Measurements from ENCODE around the gene DPP6. TPM values are rescaled to one million over a fixed set of nuclear protein-coding genes. Genes with fewer than 3 reads are reported as not detected.

DPP6 gene
- total RNA-seq, 4 donors from 2014 or later: 0.30 to 11.8 (median 10.7) TPM

DNA sequence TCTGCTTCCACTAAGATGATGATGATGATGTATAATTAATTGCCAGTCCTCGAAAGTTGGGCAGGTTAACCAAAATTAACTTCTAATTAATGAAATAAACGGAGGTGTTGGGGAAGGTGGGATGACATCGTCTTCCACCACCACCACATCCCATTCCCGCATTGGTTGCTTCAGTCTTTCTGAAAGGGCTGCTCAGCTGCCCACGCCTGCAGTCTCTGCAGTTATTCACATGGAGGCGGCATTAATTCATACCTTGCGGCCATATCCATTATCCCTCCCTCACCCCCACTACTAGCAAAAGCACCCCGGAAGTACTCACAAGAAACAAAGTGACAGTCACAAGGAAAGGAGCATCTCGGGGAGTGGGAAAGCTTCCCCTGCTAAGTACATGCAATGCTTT lies 387.9 kb downstream of the DPP6 start:
- DNase-seq (ENCODE audit: low spot score in 2 of 2): no peak
- Histone ChIP-seq H3K27me3 (no peaks in the 10 kb centered on the region), H3K4me3 (no peak overlapping the region), H3K4me1 (no peaks in the 10 kb centered on the region), H3K9me3 (no peaks in the 10 kb centered on the region), H3K27ac (no peak overlapping the region), H3K36me3 (no peaks in the 10 kb centered on the region)
- TF ChIP-seq POLR2A (IDR thresholded peaks at IDR 0.05) (no peak), EP300 (IDR thresholded peaks at IDR 0.05) (no peak)
- TF ChIP-seq, protein P1, sequence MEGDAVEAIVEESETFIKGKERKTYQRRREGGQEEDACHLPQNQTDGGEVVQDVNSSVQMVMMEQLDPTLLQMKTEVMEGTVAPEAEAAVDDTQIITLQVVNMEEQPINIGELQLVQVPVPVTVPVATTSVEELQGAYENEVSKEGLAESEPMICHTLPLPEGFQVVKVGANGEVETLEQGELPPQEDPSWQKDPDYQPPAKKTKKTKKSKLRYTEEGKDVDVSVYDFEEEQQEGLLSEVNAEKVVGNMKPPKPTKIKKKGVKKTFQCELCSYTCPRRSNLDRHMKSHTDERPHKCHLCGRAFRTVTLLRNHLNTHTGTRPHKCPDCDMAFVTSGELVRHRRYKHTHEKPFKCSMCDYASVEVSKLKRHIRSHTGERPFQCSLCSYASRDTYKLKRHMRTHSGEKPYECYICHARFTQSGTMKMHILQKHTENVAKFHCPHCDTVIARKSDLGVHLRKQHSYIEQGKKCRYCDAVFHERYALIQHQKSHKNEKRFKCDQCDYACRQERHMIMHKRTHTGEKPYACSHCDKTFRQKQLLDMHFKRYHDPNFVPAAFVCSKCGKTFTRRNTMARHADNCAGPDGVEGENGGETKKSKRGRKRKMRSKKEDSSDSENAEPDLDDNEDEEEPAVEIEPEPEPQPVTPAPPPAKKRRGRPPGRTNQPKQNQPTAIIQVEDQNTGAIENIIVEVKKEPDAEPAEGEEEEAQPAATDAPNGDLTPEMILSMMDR (IDR thresholded peaks at IDR 0.05): no peak
- 90% methylated on average over 9 of the region's 9 CpGs for WGBS

DNA sequence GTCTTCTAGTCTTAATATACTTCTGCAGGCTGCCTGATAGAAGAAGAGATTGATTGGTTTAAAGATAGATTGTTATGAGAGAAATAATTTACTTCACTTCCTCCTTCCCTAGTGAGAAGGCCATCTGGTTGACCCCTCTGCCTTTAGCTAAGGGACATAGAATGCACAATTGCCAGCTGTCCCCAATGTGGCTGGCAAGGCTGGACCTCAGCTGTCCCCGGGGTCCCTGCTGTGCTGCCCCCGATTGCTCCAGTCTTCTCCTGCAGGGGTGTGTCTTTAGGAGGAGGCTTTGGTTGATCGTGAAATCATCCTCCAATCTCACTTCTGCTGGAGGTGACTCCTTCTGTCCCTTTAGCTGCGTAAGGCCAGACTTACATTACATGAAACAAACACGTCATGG lies 388.5 kb downstream of the DPP6 start:
- TF ChIP-seq EP300 (IDR thresholded peaks at IDR 0.05) (no peak), POLR2AphosphoS5 (IDR thresholded peaks at IDR 0.05) (no peak), POLR2A (IDR thresholded peaks at IDR 0.05) (no peak)
- TF ChIP-seq, protein P1 (IDR thresholded peaks at IDR 0.05): no peak
- H3K27ac ChIP-seq: no peak overlapping the region
- no peaks in the 10 kb centered on the region for H3K4me1 ChIP-seq
- no peaks in the 10 kb centered on the region for H3K36me3 ChIP-seq
- no peak overlapping the region for H3K4me3 ChIP-seq
- DNase-seq (ENCODE audit: low spot score in 2 of 2): no peak
- H3K27me3 ChIP-seq: no peaks in the 10 kb centered on the region
- H3K9me3 ChIP-seq: no peaks in the 10 kb centered on the region
- WGBS: 82% methylated on average over 5 of the region's 5 CpGs

DNA sequence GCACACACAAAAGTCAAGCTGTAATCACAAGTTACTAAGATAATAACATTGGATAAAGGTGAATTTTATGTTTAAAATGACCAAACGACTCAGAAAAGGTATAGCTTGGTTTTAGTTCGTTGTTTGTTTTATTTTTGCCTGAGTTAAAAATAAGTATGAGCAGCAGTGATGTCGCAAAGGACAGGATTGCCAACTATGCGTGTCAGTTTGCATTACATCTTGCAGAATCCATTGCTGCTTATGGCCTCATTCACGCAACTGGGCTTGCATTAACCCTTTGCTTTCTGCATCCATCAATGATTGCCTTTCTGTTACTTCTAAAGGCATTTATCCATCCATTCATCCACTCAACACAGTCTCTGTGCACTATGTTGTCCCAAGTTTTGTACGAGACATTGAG lies 389.6 kb downstream of the DPP6 start:
- WGBS: 52% methylated on average over 6 of the region's 6 CpGs

DNA sequence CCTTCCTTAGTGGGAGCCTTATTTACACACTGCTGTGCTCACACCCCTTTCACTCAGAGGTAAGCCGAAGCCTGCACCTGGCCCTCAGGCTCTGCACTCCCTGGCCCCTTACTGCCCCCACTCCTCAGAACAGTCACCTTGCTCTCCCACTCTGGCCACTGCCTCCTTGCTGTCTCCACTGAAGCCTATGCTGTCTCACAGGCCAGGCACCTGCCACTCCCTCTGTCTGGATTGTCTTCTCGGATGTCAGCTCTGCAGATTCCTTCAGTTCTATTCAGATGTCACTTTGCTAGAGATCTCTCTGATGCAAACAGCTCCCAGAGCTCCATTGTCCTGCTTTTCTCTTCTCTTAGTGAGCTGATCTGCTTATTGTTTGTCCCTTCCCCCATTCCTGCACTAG lies 390.7 kb downstream of the DPP6 start:
- H3K27me3 ChIP-seq: no peaks in the 10 kb centered on the region
- 44% methylated on average over 2 of the region's 2 CpGs for WGBS
- H3K9me3 ChIP-seq: peaks cover 5% of the 10 kb centered on the region
- TF ChIP-seq POLR2A (IDR thresholded peaks at IDR 0.05): no peak
- TF ChIP-seq, protein P1 (IDR thresholded peaks at IDR 0.05): no peak
- TF ChIP-seq POLR2AphosphoS5 (IDR thresholded peaks at IDR 0.05): no peak
- no peak for TF ChIP-seq EP300 (IDR thresholded peaks at IDR 0.05)
- no peaks in the 10 kb centered on the region for H3K4me1 ChIP-seq
- no peak for DNase-seq (ENCODE audit: low spot score in 2 of 2)
- no peak overlapping the region for H3K27ac ChIP-seq
- no peak overlapping the region for H3K4me3 ChIP-seq
- H3K36me3 ChIP-seq: no peaks in the 10 kb centered on the region

More for the DNA sequence above, 389.6 kb downstream of the DPP6 start:
- Histone ChIP-seq H3K27me3 (no peaks in the 10 kb centered on the region), H3K9me3 (peaks cover 5% of the 10 kb centered on the region), H3K27ac (no peak overlapping the region), H3K4me3 (no peak overlapping the region), H3K36me3 (no peaks in the 10 kb centered on the region), H3K4me1 (no peaks in the 10 kb centered on the region)
- no peak for TF ChIP-seq POLR2A (IDR thresholded peaks at IDR 0.05)
- no peak for TF ChIP-seq POLR2AphosphoS5 (IDR thresholded peaks at IDR 0.05)
- no peak for DNase-seq (ENCODE audit: low spot score in 2 of 2)

DNA sequence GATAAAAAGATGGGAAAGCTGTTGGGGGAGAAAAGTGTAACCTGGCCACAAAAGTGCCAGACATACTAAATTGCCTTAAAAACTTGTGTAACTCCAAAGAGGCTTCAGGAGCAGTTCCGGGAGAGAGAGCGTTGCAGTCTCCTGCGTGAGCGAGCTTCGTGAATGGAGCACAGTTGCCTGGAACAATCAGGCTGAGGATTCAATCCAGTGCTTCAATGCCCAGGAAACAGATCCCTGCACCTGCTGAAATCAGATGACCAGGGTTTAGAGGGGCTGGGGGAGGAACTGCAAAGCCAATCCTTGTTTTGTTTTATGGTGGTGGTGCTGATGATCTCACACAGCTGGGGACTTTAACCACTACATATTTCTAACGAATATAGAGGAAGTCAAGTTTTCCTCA lies 398.3 kb downstream of the DPP6 start:
- no peaks in the 10 kb centered on the region for H3K27me3 ChIP-seq
- H3K9me3 ChIP-seq: peaks cover 9% of the 10 kb centered on the region
- no peaks in the 10 kb centered on the region for H3K4me1 ChIP-seq
- H3K36me3 ChIP-seq: no peaks in the 10 kb centered on the region
- H3K4me3 ChIP-seq: no peak overlapping the region
- 52% methylated on average over 6 of the region's 6 CpGs for WGBS
- no peak for TF ChIP-seq POLR2A (IDR thresholded peaks at IDR 0.05)
- TF ChIP-seq POLR2AphosphoS5 (IDR thresholded peaks at IDR 0.05): no peak
- TF ChIP-seq, protein P1 (IDR thresholded peaks at IDR 0.05): no peak
- no peak for TF ChIP-seq EP300 (IDR thresholded peaks at IDR 0.05)
- DNase-seq (ENCODE audit: low spot score in 2 of 2): no peak
- no peak overlapping the region for H3K27ac ChIP-seq
